SU-DHL-6 (cell line): ENCODE results near the gene DNAH11.

ENCODE experiments used
- H2AFZ ChIP-seq: fragments of 200-600 bp; sonication (generic); 2 replicates; pipeline ENCODE4 v1.6.1; 2014; ENCODE audit warnings: low read depth, mild to moderate bottlenecking, moderate library complexity, mixed read lengths, antibody characterized with exemption, low read length; ENCODE audit not compliant: severe bottlenecking
- H3F3A ChIP-seq: fragments of 200-600 bp; shearing (Covaris generic); 2 replicates; pipeline ENCODE4 v1.6.0; 2016; ENCODE audit warnings: antibody characterized with exemption, mild to moderate bottlenecking; ENCODE audit not compliant: insufficient read depth
- H3K27ac ChIP-seq: fragments of 200-600 bp; sonication (generic); 2 replicates; pipeline ENCODE4 v1.5.1; 2016; ENCODE audit warnings: low read depth, mild to moderate bottlenecking, low read length, moderate library complexity, mixed read lengths
- H3K27me3 ChIP-seq: fragments of 200-600 bp; sonication (generic), shearing (Covaris generic); 2 replicates; pipeline ENCODE4 v1.6.0; 2014; ENCODE audit warnings: mild to moderate bottlenecking, low read length
- H3K36me3 ChIP-seq: fragments of 200-600 bp; sonication (generic); 2 replicates; pipeline ENCODE4 v1.6.1; 2014; ENCODE audit warnings: mild to moderate bottlenecking, low read length, mixed read lengths
- H3K4me2 ChIP-seq: fragments of 300-600, 200-600 bp; shearing (Covaris generic), sonication (generic); 2 replicates; pipeline ENCODE4 v1.6.0; 2014; ENCODE audit warnings: low read length, low read depth, mild to moderate bottlenecking; ENCODE audit not compliant: poor library complexity, severe bottlenecking
- H3K4me3 ChIP-seq: fragments of 200-600 bp; sonication (generic); 2 replicates; pipeline ENCODE4 v1.5.1; 2014; ENCODE audit warnings: antibody characterized with exemption, low read length, mild to moderate bottlenecking, mixed read lengths; ENCODE audit not compliant: insufficient read depth, poor library complexity, severe bottlenecking
- H3K79me2 ChIP-seq: fragments of 200-600 bp; sonication (generic); 2 replicates; pipeline ENCODE4 v1.6.1; 2014; ENCODE audit warnings: mild to moderate bottlenecking, low read length, moderate library complexity; ENCODE audit not compliant: insufficient read depth
- H3K9ac ChIP-seq: fragments of 200-600 bp; sonication (generic); 2 replicates; pipeline ENCODE4 v1.7.0; 2014; ENCODE audit warnings: mild to moderate bottlenecking, low read length
- H3K9me2 ChIP-seq: fragments of 200-600 bp; sonication (generic); replicated peaks from 2 replicates; pipeline ENCODE4 v1.6.1; 2014; ENCODE audit warnings: low read length; ENCODE audit not compliant: insufficient read depth
- H3K9me3 ChIP-seq: fragments of 200-600 bp; sonication (generic); 2 replicates; pipeline ENCODE4 v1.6.1; 2014; ENCODE audit warnings: low read length, mixed read lengths; ENCODE audit not compliant: insufficient read depth
- H4K20me1 ChIP-seq: fragments of 200-600 bp; sonication (generic); 2 replicates; pipeline ENCODE4 v1.6.1; 2014; ENCODE audit warnings: low read depth, mild to moderate bottlenecking, antibody characterized with exemption, low read length, moderate library complexity, mixed read lengths
- EZH2phosphoT487 ChIP-seq: fragments of 200-600 bp; sonication (generic), shearing (Covaris generic); conservative IDR thresholded peaks from 2 replicates; pipeline ENCODE4 v1.6.1; 2018; ENCODE audit warnings: mild to moderate bottlenecking, antibody characterized with exemption, low read length, moderate library complexity, mixed read lengths
- TF ChIP-seq, protein P1 (sequence below): fragments of 200-600 bp; sonication (generic); IDR thresholded peaks from one replicate; pipeline ENCODE4 v1.5.1; 2017; ENCODE audit warnings: antibody characterized with exemption, mild to moderate bottlenecking, low read length, moderate library complexity; ENCODE audit not compliant: insufficient read depth, poor library complexity, severe bottlenecking

DNAH11 gene

DNA sequence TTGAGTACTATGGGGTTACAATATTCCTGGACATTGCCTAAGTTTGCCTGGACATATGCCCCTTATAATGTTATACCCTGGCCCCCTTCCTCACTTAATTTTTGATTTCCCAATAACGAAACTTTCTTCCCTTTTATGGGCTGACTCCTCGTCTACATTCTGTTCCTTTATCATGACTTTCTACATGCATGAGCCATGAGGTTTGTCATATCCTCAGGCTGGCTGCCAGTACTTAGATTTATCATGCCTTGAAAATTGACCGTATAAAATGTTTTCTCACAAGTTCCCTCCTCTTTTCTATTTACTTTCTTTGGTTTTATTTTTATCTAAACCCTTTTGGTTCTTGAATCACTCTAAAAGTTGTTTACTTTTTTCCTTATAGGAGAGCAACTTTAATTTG lies 4.7 kb downstream of the DNAH11 start:
- Histone ChIP-seq H3F3A (no peaks in the 10 kb centered on the region), H4K20me1 (no peaks in the 10 kb centered on the region), H2AFZ (no peak overlapping the region), H3K9ac (no peak overlapping the region), H3K9me2 (no peaks in the 10 kb centered on the region), H3K4me2 (no peak overlapping the region), H3K36me3 (no peaks in the 10 kb centered on the region), H3K27me3 (no peaks in the 10 kb centered on the region), H3K27ac (no peak overlapping the region), H3K9me3 (no peaks in the 10 kb centered on the region), H3K4me3 (no peak overlapping the region), H3K79me2 (no peaks in the 10 kb centered on the region)
- TF ChIP-seq, protein P1, sequence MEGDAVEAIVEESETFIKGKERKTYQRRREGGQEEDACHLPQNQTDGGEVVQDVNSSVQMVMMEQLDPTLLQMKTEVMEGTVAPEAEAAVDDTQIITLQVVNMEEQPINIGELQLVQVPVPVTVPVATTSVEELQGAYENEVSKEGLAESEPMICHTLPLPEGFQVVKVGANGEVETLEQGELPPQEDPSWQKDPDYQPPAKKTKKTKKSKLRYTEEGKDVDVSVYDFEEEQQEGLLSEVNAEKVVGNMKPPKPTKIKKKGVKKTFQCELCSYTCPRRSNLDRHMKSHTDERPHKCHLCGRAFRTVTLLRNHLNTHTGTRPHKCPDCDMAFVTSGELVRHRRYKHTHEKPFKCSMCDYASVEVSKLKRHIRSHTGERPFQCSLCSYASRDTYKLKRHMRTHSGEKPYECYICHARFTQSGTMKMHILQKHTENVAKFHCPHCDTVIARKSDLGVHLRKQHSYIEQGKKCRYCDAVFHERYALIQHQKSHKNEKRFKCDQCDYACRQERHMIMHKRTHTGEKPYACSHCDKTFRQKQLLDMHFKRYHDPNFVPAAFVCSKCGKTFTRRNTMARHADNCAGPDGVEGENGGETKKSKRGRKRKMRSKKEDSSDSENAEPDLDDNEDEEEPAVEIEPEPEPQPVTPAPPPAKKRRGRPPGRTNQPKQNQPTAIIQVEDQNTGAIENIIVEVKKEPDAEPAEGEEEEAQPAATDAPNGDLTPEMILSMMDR = no peak
- TF ChIP-seq EZH2phosphoT487 = no peak

DNA sequence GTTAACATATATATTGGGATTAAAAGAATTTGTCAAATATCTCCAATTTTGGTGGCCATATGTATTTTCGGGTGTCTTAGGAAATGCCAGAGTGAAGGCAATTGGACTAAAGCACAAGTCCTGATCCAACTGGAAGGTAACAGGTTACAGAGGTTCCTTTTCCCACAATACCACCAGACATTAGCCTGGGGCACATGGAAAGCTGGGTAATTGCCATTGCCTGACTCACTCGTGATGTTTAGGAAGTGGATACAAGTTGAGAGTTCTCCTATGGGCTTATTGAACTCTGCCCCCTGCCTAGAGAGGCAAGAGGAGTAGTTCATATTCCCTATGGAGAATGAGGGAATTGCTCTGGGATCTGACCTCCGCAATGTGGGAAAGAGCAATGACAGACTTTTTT lies 5.7 kb downstream of the DNAH11 start:
- H3F3A ChIP-seq = no peaks in the 10 kb centered on the region
- no peaks in the 10 kb centered on the region for H4K20me1 ChIP-seq
- no peaks in the 10 kb centered on the region for H3K27me3 ChIP-seq
- no peak overlapping the region for H3K4me3 ChIP-seq
- H3K27ac ChIP-seq = no peak overlapping the region
- no peak overlapping the region for H2AFZ ChIP-seq
- no peak overlapping the region for H3K9ac ChIP-seq
- no peaks in the 10 kb centered on the region for H3K9me2 ChIP-seq
- no peak for TF ChIP-seq EZH2phosphoT487
- TF ChIP-seq, protein P1 = no peak
- no peaks in the 10 kb centered on the region for H3K9me3 ChIP-seq
- no peaks in the 10 kb centered on the region for H3K36me3 ChIP-seq
- H3K79me2 ChIP-seq = no peaks in the 10 kb centered on the region
- H3K4me2 ChIP-seq = no peak overlapping the region

DNA sequence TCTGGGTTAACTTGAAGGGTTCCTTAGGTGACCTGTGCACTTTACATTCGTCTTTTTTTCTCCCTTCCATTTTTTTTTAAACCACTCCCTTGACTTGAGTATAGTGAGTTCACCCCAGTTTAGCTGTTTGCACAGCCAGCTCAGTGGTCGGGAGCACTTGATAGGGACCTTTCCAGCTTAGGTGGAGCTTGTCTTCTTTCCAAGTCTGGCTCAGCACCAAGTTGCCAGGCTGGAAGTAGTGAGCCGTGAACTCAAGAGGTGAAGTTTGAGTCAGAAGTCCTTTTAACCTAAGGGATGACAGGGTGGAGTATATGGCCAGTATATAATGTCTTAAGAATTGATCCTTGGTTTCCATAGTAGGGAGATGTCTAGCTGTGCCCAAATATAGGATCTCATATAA lies 7.2 kb downstream of the DNAH11 start:
- no peaks in the 10 kb centered on the region for H3K27me3 ChIP-seq
- no peak overlapping the region for H3K4me2 ChIP-seq
- no peak overlapping the region for H3K27ac ChIP-seq
- H3K9me3 ChIP-seq = no peaks in the 10 kb centered on the region
- no peaks in the 10 kb centered on the region for H3K9me2 ChIP-seq
- H3K79me2 ChIP-seq = no peaks in the 10 kb centered on the region
- TF ChIP-seq, protein P1 = no peak
- TF ChIP-seq EZH2phosphoT487 = no peak
- H3K4me3 ChIP-seq = no peak overlapping the region
- H2AFZ ChIP-seq = no peak overlapping the region
- H3F3A ChIP-seq = no peaks in the 10 kb centered on the region
- no peaks in the 10 kb centered on the region for H3K36me3 ChIP-seq
- H4K20me1 ChIP-seq = no peaks in the 10 kb centered on the region
- no peak overlapping the region for H3K9ac ChIP-seq
